SKM-1 treated with dmso at 0.1 percent for 144 hours (cell line): ENCODE measurements around the gene C3orf33.
"Not testable (repeated sequence)": the region's sequence is repeated elsewhere in the genome, so short reads cannot be mapped to it uniquely, and the experiment has no call there.

Experiments used
- DNase-seq: peaks from one replicate; lab custom pipeline; 2025; ENCODE audit not compliant: unreplicated experiment; lab: John Stamatoyannopoulos, UW

C3orf33 gene, protein sequence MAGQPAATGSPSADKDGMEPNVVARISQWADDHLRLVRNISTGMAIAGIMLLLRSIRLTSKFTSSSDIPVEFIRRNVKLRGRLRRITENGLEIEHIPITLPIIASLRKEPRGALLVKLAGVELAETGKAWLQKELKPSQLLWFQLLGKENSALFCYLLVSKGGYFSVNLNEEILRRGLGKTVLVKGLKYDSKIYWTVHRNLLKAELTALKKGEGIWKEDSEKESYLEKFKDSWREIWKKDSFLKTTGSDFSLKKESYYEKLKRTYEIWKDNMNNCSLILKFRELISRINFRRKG

DNA sequence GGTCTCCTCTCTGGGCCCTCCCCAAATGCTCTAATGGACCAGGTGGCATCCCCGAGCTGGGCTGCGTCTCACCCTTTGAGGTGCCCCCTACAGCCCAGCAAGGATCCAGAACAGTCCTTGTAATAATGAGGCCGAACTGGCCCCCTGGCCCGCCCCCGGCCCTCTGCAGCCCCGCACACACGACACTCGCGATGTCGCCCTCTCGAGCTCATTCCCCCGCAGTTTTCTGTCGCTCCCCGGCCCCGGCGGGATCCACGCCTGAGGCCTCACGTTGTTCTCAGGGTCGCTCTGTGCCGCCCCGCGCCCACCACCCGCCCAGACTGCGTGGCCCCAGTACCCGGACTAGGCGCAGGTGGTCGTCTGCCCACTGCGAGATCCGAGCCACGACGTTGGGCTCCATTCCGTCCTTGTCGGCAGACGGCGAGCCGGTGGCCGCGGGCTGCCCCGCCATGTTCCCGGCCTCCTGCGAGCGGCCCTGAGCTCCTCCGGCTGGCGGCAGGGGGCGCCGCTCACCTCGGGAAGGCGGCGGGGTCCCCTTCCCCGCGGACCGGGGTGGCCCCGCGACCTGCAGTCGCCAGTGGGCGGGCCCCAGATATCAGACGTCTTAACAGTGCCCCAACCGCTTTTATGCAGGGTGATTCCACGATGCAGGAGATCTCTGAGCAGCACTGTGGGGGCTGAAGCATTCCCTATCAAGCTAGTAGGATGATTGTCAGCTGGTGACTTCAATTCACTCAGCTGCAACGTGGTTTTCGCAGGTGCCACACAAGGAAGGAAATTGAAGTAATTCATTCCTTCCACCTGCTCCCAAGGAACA, at the start of gene C3orf33:
Gene C3orf33, minus strand, starts transcription at position 477 of the 817 bp plus-strand sequence. Its CDS starts 26 bp downstream, at position 451.
- DNase-seq = peak; percentile 57

DNA sequence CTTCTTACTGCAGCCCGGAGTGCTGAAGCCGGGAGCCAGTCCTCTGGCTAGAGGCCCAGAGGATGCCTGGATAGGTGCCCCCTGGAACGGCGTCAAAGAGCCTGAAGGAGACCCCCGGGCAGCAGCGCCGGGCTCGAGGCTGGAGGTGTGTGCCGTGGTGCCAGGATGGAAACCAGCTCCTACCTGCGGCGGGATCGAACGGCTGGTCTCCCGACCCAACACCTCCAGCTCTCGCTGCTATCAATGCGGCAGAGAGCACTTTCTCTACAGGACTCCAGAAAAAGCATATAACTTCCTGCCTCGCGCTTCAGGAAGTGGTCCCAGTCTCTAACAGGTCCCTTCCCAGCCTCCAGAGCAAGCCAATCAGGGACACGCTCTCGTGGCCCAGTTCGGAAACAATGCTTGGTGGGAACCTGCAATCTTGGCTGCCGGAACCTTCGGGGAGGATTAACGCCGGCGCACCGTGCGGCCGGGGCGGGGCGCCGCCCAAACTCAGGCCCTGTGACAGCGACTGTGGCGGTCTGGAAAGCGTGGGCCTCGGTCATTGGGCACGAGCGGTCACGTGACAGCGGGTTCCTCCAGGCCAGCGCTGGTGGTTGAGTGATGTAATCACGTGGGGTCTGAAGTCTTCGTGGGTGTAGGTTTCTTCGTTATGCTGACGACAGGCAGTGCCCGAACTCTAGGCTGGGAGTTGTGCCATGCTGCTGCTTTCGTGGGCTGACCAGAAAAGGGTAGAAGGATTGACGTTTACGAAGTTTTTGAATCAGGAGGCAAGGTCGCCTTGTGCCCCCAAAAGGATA, 48.3 kb upstream of the C3orf33 start, which contains the start of gene SLC33A1:
Gene SLC33A1, minus strand, starts transcription at position 287 of the 800 bp plus-strand sequence. CDS start 430 bp downstream, outside the sequence.
- DNase-seq = peak; percentile 97

DNA sequence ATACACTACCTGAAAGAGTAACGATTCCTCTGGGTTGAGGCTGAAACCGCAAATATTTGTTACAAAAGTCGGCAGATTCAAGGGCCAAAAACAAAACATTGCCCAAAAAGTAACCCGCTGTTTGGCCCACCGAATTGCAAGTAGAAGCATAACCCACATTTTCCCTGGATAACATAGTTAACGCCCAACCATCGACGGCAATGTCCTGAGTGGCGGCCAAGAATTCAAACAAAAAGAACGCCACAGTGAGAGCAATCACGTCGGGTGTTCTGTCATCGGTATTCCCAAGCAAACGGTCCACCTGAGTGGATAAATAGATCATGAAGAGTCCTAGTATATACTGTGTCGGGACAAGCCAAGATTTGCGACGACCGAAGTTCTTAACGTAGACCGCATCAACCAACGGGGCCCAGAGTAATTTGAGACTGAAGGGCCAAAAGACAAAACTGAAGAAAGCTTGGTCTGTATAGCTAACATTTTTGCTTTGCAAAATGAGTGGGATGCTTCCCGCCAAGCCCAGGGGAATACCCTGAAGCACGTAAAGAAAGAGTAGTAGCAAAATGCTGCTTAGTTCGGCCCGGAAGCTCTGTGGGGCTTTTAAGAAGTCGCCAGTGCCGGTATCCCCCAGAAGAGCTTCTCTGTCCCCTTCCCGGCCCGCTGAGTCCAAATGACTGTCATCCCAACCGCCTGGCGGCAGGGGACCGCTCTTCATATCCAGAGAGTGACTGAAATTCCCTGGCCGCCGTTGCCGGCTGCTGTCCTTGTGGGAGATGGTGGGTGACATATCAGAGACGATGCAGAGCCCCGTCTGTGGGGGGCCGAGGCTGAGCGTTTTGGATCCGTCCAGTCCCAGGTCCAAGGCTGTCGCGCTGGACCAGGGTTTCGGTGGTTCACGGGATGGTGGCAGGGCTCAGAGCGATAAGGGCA, 47.4 kb upstream of the C3orf33 start:
- DNase-seq = no peak

DNA sequence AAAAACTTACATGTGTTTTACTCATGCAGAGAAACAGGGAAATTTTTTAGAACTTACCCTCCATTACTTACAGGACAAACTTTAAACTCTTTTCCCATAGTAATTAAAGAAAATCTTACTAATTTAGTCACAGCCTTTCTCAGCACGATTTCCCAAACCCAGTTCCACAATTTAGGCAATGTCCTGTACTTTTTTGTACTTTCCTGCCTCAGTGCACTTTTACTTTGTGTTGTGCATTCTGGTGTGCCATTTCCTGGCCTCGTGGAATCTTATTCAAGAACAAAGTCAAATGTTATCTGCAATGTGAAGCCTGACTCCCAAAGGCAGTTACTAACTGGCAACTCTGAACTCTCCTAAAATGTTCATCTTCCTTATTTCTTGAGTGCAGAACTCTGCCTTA, 46.3 kb upstream of the C3orf33 start:
- DNase-seq = no peak

DNA sequence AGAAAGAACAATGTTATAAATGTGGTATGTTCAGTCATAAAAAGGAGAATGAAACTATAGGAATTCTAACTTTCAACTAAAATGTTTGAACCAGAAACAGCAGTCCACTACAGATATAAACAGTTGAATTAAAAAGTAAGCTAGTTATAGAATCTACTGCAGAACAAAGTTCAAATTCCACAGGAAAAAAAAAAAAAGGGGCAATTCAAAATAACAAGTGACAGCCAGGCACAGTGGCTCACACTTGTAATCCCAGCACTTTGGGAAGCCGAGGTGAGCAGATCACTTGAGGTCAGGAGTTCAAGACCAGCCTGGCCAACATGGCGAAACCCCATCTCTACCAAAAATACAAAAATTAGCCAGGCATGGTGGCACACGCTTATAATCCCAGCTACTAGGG, 43.3 kb upstream of the C3orf33 start:
- DNase-seq = not testable (repeated sequence)

DNA sequence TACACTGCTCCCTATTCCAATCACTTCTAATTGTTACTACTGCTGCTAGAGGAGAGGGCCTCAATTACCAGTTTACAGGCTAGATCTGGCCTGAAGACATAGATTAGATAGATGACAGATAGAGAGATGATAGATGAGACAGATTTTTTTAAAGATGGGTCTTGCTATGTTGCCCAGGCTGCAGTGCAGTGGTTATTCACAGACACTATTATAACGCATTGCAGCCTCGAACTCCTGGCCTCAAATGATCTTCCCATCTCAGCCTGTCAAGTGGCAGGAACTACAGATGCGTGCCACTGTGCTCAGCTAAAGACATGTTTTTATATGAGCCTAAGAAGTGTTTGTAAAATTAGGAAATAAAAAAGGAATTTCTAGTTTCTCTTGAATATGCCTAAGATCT, 41.9 kb upstream of the C3orf33 start:
- no peak for DNase-seq

DNA sequence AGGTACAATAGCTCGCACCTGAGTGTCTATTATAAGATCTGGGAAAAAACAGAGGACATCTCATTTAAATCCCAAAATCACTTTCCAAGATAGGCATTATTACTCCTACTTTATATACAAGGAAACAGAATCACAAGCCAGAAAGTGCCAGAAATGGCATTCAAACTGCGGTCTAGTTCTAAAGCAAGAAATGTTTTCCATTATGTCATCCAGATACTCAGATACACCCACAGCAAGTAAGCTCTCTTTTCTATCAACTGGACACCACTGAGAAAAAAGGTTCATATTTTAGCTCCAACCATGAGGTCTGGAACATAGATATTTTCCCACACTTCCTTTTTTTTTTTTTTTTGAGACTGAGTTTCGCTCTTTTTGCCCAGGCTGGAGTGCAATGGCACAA, 40.0 kb upstream of the C3orf33 start:
- DNase-seq = no peak

DNA sequence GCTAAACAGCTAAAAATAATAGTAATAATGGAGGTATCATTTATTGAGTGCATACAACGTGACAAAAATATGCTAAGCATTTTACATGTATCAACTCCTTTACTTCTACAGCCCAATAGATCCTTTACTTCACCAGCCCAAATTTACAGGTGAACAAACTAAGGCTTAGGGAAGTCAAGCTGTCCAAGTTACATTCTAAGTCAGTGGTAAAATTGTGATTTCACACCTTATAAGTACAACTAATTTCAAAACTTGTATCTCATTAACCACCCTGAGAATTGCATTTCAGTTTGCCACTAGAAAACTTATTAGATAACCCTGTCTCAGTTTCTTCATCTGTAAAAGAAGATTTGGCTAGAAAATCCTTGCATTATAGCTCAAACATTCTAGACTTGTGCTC, 37.5 kb upstream of the C3orf33 start:
- no peak for DNase-seq

DNA sequence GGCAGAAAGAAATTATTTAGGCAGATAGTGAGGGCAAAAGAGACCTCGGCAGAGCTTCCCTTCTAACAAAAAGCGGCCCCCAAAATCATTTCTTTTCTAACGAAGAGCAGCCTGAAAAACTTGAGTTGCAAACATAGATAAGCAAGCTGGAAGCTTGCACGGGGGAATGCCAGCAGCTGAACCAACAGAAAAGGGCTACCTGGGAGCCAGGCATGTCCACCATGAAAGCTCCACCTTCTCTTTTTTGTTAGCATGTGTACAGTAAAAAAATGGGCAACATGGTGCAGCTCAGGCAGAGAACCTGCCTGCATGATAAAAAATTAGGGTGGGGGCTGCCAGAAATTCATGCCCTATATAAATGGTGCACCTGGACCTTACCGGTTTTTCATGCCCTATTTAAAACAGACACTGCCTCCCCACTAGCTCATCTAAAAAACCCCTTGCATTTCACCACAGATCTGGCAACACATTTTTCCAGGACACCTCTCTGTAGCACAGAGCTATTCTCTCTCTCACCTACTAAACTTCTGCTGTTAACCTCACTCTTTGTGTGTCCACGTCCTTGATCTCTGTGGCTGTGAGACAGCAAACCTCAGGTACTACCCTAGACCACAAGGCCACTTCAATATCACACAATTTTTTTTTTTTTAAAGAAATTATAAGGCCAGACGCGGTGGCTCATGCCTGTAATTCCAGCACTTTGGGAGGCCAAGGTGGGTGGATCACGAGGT, 29.4 kb upstream of the C3orf33 start:
- DNase-seq = no peak

DNA sequence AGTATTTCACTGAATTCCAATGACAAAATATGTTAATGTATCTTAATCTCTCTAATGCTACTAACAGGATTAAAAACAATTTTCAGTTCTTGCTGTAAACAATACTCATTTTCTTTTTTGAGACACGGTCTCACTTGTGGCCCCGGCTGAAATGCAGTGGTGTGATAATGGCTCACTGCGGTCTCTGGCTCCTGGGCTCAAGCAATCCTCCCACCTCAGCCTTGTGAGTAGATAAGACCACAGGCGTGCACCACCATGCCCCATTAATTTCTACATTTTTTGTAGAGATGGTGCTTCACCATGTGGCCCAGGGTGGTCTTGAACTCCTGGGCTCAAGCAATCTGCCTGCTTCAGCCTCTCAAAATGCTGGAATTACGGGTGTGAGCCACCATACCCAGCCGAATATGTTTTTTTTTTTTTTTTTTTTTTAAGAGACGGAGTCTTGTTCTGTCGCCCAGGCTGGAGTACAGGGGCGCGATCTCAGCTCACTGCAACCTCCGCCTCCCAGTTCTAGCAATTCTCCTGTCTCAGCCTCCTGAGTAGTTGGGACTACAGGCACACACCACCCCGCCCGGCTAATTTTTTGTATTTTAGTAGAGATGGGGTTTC, 22.5 kb upstream of the C3orf33 start:
- not testable (repeated sequence) for DNase-seq

DNA sequence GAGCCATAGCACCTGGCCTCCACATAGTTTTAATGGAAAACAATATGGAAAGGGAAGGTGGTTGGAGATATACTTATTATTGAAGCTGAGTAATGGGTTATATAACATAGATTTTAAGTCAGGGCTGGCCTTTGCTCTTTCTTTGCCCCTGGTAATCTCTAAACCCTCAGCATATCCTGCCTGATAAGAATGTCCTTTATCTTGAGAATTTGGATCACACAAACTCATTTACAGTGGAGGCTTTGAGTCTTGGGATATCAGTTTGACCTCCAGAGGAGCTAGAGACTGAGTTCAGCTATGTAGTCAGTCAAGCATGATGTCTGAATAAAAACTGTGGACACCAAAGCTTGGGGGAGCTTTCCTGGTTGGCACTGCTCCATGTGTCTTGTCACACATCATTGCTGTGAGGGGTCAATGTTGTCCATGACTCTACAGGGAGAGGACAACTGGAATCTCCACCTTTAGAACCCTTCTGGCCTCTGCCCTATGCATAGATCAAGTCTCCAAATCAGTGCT, 9.0 kb upstream of the C3orf33 start:
- no peak for DNase-seq

DNA sequence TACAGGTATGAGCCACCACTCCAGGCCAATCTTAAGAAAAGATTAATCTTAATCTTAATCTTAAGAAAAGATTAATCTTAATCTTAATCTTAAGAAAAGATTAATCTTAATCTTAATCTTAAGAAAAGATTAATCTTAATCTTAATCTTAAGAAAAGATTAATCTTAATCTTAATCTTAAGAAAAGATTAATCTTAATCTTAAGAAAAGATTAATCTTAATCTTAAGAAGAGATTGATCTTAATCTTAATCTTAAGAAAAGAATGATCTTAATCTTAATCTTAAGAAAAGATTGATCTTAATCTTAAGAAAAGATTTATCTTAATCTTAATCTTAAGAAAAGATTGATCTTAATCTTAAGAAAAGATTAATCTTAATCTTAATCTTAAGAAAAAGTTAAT, 7.1 kb upstream of the C3orf33 start:
- not testable (repeated sequence) for DNase-seq

DNA sequence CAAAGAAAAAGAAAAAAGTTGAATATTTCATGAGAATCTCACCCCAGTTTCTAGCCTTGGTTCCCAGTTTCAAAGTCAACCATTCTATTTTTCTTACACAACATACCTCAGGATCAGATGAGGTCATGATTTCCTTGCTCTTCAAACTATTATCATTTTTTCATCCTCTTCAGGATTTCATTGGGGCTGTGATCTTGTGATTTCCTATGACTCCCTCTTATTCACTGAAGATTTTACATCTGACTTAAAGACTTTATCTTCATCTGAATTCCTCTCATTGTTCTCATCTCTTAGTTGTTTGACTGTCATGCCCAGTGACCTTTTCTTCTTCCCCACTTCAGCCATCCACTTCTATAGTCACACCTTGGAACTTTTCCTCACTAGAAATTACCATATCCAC, 3.1 kb upstream of the C3orf33 start:
- no peak for DNase-seq

DNA sequence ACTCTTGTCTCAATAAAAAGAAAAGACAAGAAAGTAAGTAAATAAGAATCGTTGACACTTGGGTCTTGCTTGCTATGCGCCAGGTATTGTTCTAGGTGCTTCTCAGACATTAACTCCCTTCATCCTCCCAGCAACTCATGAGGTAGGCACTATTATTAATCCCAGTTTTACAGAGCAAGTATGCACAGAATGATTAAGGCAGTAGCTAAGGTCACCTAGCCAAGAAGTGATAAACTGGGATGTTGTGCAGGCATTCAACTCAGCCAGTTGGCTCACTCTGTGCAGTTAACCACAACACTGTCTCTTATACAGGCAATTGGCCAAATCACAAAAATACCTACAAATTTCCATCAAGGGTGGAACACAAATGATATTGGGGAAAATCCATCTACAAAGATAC, 1.7 kb upstream of the C3orf33 start:
- no peak for DNase-seq

DNA sequence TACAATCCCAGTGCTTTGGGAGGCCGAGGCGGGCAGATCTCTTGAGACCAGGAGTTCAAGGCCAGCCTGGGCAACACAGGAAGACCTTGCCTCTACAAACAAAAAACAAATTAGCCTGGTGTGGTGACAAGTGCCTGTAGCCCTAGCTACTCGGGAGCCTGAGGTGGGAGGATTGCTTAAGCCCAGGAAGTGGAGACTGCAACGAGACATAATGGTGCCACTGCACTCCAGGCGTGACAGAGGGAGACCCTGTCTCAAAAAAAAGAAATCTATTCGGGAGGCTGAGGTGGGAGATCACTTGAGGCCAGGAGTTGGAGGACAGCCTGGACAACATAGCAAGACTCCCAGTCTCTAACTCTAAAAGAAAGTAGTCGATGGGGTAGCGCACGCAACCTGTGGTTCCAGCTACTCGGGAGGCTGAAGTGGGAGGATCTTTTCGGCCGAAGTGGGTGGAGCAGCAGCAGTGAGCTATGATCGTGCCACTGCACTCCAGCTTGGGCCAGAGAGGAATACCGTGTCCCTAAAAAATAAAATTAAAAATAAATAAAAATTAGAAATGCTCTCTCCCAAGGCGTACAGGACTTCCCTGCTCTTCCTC, 775 bp downstream of the C3orf33 start:
- DNase-seq = peak; percentile 57

DNA sequence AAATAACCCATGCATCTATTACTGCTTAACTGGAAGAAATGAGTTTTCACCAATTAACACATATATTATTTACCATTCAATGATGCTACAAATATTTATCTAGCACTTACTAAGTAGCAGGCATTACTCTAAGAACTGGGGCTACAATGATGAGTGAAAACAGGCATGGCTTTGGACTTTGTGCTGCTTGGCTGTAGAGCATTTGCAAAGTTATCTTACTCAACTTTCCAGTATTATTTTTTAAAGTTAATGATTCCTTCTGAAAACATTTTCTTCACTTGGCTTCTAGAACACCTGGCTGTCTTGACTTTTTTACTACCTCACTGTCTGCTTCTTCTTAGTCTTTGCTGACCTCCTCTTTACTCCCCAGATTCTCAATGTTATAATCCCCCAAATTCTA, 1.8 kb downstream of the C3orf33 start:
- no peak for DNase-seq

DNA sequence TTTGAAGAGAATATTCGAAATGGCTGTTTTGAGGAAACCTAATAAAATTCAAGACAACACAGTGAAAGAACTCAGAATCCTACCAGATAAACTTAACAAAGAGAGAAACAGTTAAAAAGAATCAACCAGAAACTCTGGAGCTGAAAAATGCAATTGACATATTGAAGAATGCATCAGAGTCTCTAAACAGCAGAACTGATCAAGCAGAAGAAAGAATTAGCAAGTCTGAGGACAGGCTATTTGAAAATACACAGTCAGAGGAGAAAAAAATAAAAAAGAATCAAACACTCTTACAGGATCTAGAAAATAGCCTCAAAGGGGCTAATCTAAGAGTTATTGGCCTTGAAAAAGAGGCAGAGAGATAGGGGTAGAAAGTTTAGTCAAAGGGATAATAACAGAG, 13.5 kb downstream of the C3orf33 start:
- no peak for DNase-seq

DNA sequence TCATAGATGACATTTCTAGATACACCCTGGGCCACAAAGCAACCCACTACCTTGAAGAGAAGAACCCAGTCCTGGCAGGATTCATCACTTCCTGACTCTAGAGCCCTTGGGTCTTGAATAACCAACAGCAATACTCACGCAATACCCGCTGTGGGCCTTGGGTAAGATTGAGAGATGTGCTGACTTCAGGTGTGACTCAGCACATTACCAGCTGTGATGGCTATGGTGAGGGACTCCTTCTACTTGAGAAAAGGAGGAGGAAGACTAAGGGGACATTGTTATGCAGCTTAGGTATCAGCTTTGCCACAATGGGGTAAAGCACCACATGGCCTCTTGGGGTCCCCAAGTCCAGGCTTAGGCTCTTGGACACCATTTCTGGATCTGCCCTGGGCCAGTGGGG, 14.9 kb downstream of the C3orf33 start:
- DNase-seq = peak; percentile 24
